MCF 10A (cell line): ENCODE measurements around the gene DRAM1. TPM values are rescaled to one million over a fixed set of nuclear protein-coding genes. Genes with fewer than 3 reads are reported as not detected.
"Not testable (repeated sequence)": the region's sequence is repeated elsewhere in the genome, so short reads cannot be mapped to it uniquely, and the experiment has no call there.

ENCODE experiments used
- BruUV-seq: library from RNA; stranded (reverse); fragments of 400-500 nt; replicated peaks from 2 replicates; lab custom pipeline; 2021; lab: Mats Ljungman, UMichigan
- CTCF ChIA-PET: fragments of 300-600 bp; sonication (Branson Sonifier 250); formaldehyde crosslinking; extraction: SDS; loops from one replicate; lab custom pipeline; 2021; ENCODE audit warnings: antibody characterized with exemption, inconsistent platforms; lab: Yijun Ruan, JAX
- POLR2A ChIA-PET: fragments of 300-600, 350-650 bp; sonication (Branson Sonifier 250); formaldehyde crosslinking; extraction: SDS; loops from one replicate; lab custom pipeline; 2020; ENCODE audit warnings: antibody characterized with exemption, inconsistent platforms; lab: Yijun Ruan, JAX
- DNase-seq: peaks from one replicate; pipeline ENCODE4 v3.0.0-alpha.2; 2018; ENCODE audit not compliant: unreplicated experiment
- H3K27ac Mint-ChIP-seq: one replicate; pipeline ENCODE4 v1.8.0; 2022; ENCODE audit warnings: mild to moderate bottlenecking, low read depth, mixed read lengths; ENCODE audit not compliant: unreplicated experiment
- H3K27me3 Mint-ChIP-seq: one replicate; pipeline ENCODE4 v1.8.0; 2022; ENCODE audit warnings: mixed read lengths; ENCODE audit not compliant: insufficient read depth, unreplicated experiment
- H3K36me3 Mint-ChIP-seq: one replicate; pipeline ENCODE4 v1.8.0; 2022; ENCODE audit warnings: mild to moderate bottlenecking, moderate library complexity, mixed read lengths; ENCODE audit not compliant: insufficient read depth, unreplicated experiment
- H3K4me1 Mint-ChIP-seq: one replicate; pipeline ENCODE4 v1.8.0; 2022; ENCODE audit warnings: mixed read lengths; ENCODE audit not compliant: insufficient read depth, unreplicated experiment
- H3K4me3 Mint-ChIP-seq: one replicate; pipeline ENCODE4 v1.8.0; 2022; ENCODE audit warnings: mild to moderate bottlenecking, moderate library complexity, mixed read lengths; ENCODE audit not compliant: unreplicated experiment
- H3K9me3 Mint-ChIP-seq: one replicate; pipeline ENCODE4 v1.8.0; 2022; ENCODE audit warnings: mixed read lengths; ENCODE audit not compliant: unreplicated experiment
- intact Hi-C: fragments of 100-400 bp; cut with micrococcal nuclease; formaldehyde crosslinking; loops from 2 replicates; pipeline ENCODE4 v1.14.1; 2022
- total RNA-seq: library from RNA; stranded (reverse); gene quantifications from 2 replicates; pipeline ENCODE4 v1.2.3, GENCODE V29; 2022
- TF ChIP-seq, protein P1 (sequence below): fragments of 200-600 bp; IDR thresholded peaks from one replicate; pipeline ENCODE4 v1.8.0; 2022; ENCODE audit warnings: antibody characterized with exemption, mild to moderate bottlenecking; ENCODE audit not compliant: unreplicated experiment

Gene DRAM1
- total RNA-seq, 1 experiment from 2014 or later, result 8.7 TPM

DNA sequence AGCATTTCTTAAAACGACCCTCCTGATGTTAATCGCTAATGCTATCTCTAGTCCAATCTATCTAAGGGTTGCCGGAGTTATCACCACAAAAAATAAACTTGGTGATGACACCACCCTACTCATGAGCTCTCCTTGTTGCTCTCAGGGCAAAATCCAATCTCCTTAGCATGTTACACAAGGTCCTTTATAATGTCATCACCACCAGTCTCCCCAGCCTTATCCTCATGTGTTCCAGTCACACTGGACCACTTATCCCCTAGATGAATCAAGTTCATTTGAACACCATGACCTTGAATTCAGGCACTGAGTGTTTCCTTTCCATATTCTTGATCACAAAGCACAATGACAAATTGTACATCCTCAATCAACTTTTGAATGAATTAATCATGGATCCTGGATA, 19.0 kb upstream of the DRAM1 start:
- ChIA-PET POLR2A (no interaction called here), CTCF (no interaction called here)
- TF ChIP-seq, protein P1, sequence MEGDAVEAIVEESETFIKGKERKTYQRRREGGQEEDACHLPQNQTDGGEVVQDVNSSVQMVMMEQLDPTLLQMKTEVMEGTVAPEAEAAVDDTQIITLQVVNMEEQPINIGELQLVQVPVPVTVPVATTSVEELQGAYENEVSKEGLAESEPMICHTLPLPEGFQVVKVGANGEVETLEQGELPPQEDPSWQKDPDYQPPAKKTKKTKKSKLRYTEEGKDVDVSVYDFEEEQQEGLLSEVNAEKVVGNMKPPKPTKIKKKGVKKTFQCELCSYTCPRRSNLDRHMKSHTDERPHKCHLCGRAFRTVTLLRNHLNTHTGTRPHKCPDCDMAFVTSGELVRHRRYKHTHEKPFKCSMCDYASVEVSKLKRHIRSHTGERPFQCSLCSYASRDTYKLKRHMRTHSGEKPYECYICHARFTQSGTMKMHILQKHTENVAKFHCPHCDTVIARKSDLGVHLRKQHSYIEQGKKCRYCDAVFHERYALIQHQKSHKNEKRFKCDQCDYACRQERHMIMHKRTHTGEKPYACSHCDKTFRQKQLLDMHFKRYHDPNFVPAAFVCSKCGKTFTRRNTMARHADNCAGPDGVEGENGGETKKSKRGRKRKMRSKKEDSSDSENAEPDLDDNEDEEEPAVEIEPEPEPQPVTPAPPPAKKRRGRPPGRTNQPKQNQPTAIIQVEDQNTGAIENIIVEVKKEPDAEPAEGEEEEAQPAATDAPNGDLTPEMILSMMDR, result no peak
- DNase-seq, result no peak
- Mint-ChIP-seq H3K9me3 (no peaks in the 10 kb centered on the region), H3K27me3 (no peaks in the 10 kb centered on the region), H3K4me1 (peaks cover 26% of the 10 kb centered on the region), H3K27ac (no peak overlapping the region), H3K36me3 (no peaks in the 10 kb centered on the region), H3K4me3 (no peak overlapping the region)
- intact Hi-C loops, result no loop called here
- BruUV-seq, result no TSS peak

DNA sequence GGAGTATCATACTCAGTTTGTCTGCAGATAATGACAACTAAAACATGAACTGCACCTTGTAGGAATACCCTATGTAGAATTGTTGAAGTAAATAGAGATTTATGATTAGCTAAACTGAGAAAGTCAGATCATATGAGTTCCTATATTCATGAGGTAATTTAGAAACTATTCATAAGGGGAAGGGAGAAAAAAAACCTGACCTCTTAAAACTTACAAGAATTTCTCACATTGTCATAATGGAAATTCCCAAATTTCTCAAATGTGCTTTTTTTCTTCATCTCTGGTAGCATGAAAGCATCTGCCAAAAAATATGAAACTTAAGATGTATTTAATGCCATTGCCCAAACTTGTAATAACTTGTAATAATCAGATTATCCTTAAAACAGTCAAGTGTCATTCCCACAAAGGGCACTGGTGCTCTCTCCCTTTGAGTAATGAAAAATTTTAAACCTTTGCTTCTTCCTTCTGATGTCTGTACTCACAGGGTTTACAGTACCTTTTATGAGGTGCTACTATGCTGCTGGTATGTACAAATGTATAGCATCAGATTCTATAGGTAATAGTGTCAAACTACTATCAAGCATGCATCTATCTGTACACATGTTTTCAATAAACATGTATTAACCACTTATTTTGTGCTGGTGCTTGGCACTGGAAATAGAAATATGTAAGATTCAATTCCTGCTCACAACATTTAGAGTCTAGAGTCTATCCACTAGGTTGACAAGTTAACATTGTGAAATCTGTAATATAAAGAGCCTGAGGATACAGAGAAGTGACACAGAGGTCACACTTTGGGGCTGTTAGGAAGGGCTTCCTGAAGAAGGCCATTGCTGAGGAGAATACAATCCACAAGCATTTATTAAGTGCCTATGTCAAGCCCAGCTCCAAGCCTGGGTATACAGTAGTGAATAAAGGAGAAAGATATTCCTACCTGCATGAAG, 17.4 kb upstream of the DRAM1 start:
- TF ChIP-seq, protein P1, result no peak
- no peaks in the 10 kb centered on the region for H3K27me3 Mint-ChIP-seq
- intact Hi-C loops, result no loop called here
- no peaks in the 10 kb centered on the region for H3K9me3 Mint-ChIP-seq
- no peak overlapping the region for H3K4me3 Mint-ChIP-seq
- POLR2A ChIA-PET, result interaction anchor here (1.0 kb wide), 1 partner anchor 17 kb away, joined by 3 read pairs; the partner anchor contains the start of gene DRAM1
- no peak for DNase-seq
- H3K27ac Mint-ChIP-seq, result peak overlapping the region; percentile 40
- H3K4me1 Mint-ChIP-seq, result peaks cover 24% of the 10 kb centered on the region
- no TSS peak for BruUV-seq
- CTCF ChIA-PET, result interaction anchor here (0.6 to 3.8 kb wide), 6 partner anchors 16 to 164 kb away, joined by 3 to 24 read pairs (median 5); partner anchors contain the start of gene GNPTAB
- no peaks in the 10 kb centered on the region for H3K36me3 Mint-ChIP-seq

DNA sequence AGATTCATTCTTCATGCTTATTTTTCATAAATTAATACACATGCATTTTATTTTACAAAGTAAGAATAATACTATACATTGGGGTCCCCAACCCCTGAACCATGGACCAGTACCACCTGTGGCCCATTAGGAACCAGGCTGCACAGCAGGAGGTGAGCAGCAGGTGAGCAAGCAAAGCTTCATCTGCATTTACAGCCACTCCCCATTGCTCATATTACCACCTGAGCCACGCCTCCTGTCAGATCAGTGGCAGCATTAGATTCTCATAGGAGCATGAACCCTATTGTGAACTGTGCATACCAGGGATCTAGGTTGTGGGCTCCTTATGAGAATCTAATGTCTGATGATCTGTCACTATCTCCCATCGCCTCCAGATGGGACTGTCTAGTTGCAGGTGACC, 15.7 kb upstream of the DRAM1 start:
- H3K4me1 Mint-ChIP-seq, BruUV-seq, H3K36me3 Mint-ChIP-seq, intact Hi-C loops, H3K4me3 Mint-ChIP-seq, H3K27me3 Mint-ChIP-seq, H3K9me3 Mint-ChIP-seq, H3K27ac Mint-ChIP-seq: not testable (repeated sequence)
- CTCF ChIA-PET, result interaction anchor here (1.0 to 3.8 kb wide), 3 partner anchors 21 to 33 kb away, joined by 4 to 24 read pairs (median 6); partner anchors contain the start of gene GNPTAB
- DNase-seq, result peak; percentile 51
- POLR2A ChIA-PET, result interaction anchor here (0.8 to 1.3 kb wide), 3 partner anchors 16 to 34 kb away, joined by 3 to 5 read pairs (median 5); partner anchors contain the start of genes DRAM1 and GNPTAB

DNA sequence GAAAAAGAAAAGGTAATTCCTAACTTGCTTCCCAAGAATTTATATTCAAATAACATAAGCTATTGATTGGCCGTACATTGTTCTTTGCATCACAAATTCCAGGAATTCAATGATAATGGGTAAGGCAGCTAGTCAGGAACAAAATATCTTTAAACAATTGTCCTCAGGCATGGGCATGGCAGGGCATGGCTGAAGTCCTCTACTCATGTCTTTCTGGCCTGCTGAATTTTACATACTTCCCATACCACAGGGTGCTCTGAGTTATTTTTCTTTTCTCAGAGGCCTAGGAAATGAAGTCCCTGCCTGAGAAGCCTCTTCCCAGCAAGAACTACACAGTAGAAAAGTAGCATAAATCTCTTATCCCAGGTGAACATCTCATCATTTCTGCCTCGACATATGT, 15.1 kb upstream of the DRAM1 start:
- Mint-ChIP-seq H3K27me3 (no peaks in the 10 kb centered on the region), H3K4me1 (peaks cover 10% of the 10 kb centered on the region), H3K27ac (no peak overlapping the region), H3K4me3 (no peak overlapping the region), H3K36me3 (no peaks in the 10 kb centered on the region), H3K9me3 (no peaks in the 10 kb centered on the region)
- TF ChIP-seq, protein P1, result no peak
- BruUV-seq, result no TSS peak
- ChIA-PET POLR2A (interaction anchor here (0.8 to 1.3 kb wide), 3 partner anchors 15 to 34 kb away, joined by 3 to 5 read pairs (median 5); partner anchors contain the start of genes DRAM1 and GNPTAB), CTCF (interaction anchor here (1.0 to 3.8 kb wide), 3 partner anchors 22 to 33 kb away, joined by 4 to 24 read pairs (median 6); partner anchors contain the start of gene GNPTAB)
- DNase-seq, result no peak
- intact Hi-C loops, result no loop called here
